NCI-H1092 (cell line): ENCODE measurements around the gene PPFIBP1.
"Not testable (repeated sequence)": the region's sequence is repeated elsewhere in the genome, so short reads cannot be mapped to it uniquely, and the experiment has no call there.

Experiments
- DNase-seq: peaks from one replicate; lab custom pipeline; 2025; lab: John Stamatoyannopoulos, UW

Gene PPFIBP1

DNA sequence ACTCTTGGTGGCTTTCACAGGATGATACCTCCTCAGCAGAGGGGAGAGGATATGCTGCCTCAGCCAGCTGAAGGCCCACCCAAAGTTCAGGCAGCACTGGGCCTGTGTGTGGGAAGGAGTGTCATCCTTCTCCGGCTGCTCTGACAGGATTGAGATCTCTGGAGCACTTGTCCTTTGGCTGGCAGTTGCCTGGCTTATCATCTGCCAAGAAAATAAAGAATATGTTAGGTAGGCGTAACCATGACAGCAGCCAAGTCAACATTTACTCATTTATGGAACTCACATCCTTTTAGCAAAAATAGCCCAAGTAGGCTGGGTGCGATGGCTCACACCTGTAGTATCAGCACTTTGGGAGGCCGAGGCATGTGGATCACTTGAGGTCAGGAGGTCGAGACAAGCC lies 68.5 kb downstream of the PPFIBP1 start:
- DNase-seq, result no peak

DNA sequence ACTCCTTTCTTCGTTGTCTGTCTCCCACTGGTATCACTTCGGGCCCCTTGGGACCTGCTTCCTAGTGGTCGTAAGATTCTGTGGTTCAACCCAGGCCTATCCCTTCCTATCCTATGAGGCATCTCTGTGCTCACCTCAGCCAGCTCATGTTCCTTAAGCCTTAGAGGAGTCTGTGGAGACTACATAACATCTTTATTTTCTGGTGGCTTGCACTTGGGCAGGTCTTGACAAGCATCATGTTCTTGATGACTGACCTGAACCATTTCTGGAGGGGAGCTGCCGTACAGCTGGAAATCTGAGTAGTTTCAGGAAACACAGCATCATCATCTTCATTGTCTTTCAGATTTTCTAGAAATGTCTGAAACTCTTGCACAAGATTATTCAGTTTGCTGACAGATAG lies 69.3 kb downstream of the PPFIBP1 start:
- no peak for DNase-seq

DNA sequence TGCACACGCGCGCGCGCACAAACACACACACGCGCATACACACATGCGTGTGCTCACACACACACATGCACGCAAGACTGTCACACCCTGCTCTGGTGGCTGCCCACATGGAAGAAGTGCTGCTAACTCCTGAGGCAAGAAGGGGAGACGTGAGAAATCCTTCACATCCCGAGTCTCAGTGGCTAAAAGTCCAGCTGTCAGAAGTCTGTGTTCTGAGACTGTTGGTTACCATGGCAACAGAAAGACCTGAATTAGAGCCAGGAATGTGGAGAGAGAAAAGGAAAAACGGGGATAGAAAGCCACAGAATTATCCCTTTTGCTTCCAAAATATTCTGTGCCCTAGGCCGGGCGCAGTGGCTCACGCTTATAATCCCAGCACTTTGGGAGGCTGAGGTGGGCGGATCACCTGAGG lies 71.2 kb downstream of the PPFIBP1 start:
- DNase-seq, result no peak

DNA sequence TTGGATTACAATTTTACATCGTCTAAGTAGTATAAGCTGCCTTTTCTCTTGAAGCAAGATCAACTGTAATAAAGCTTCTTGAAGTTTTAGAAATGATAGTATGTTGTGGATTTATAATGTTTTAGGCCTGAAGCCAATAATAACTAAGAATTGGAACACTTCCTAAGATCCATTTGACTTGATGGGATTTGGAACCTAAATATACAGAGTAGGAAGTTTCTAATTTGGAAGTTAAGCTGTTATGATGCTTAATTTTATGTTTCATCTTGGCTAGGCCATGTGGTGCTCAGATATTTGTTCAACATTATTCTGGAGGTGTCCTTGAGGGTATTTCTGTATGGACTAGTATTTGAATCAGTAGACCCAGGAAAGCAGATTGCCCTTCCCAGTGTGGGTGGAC lies 74.9 kb downstream of the PPFIBP1 start:
- not testable (repeated sequence) for DNase-seq

DNA sequence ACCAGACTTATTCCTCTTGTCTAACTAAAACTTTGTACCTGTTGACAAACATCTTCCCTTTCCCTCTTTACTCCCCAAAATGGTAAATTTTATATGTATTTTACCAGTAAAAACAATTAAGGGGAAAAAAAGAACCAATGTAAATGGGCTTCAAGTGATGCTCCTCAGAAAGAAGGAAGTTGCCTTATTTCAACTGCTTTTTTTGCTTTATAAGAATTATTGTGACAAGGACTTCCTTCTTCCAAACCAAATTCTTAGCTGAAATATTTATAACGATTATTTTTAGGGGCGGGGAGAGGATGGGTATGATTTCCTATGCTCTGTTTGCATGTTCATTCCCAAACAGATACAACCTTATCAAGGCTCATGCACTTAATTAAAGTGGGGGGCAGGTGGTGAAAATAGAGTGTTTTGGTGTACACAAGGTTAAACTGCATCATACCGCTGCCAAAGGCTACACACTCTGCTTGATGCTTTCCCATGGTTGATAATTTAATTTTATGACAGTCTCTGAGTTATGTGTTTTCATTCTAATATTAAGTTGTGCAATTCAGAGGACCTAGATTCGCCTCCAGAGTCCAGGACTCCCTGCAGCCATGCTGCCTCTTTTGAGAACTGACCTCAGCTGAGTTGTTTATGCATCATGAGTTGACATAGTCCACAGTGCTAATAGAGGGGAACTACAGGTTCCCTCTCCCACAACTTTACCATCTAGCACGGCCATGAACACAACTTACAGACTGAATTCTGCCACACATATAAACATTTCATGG lies 77.2 kb downstream of the PPFIBP1 start:
- DNase-seq, result not testable (repeated sequence)

DNA sequence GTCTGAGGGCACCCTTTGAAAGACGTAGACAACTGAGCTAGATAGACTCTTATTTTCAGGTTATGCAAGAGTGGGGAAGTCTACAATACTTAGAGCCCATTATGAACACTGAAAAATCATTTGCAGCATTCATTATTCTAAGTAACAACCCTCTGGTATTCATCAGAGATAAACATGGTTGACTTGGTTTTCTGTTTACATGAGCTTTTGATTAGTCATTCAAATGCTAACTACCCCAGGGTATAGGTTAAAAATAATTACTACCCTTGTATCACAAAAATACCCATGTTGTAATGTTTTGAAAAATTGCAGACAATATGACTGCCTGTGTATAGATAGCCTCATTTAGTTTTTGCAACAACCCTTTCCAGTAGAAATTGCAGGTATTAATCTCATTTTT lies 78.5 kb downstream of the PPFIBP1 start:
- no peak for DNase-seq

DNA sequence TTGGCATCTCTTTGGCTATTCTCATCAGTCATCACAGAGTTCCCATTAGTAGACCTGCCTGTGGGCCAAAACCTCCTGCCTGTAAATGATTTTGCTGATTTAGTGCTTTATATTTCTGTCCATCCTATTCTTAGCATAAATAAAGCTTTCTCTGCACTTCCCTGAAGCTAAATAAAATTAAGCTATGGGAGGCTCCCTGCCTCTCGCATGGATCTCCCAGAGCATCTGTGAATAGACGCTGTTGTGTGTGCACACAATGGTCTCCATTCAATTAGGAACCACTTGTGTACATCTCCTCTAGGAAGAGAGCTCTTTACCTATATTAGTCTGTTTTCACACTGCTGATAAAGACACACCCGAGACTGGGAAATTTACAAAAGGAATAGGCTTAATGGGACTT lies 80.4 kb downstream of the PPFIBP1 start:
- no peak for DNase-seq

DNA sequence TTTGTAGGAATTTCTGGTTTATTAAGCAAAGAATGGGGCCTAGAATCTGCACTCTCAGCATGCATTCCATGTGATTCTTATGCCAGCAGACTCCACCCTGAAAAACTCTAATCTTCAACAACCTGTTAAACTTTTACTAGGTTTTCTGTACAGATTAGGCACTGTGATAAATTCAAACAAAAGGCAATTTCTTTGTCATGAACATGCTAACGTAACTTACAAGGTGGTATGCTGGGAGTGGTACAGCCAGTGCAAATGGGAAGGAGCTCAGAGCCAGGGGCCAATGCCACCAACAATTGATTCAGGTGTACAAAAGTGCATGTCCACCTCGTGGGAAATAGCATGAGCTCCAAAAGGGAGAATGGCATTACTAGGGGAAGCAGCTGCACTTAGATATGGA lies 83.0 kb downstream of the PPFIBP1 start:
- DNase-seq, result no peak

DNA sequence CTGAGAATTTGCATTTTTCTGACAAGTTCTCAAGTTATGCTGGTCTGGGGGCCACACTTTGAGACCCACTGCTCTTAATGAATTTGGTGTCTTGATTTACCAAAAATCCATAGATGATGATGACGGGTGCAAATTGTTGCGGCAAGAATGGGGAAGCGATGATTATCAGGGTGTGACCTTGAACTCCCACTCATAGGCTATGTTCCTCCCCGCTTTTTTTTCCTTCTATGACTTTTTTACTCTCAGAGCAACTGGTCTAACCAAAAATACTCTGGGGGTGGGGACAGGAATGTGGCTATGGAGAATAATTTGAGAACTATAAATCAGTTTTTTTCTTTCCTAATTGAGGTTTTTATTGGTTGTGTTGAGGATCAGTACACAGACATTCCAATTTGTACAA lies 83.6 kb downstream of the PPFIBP1 start:
- no peak for DNase-seq

DNA sequence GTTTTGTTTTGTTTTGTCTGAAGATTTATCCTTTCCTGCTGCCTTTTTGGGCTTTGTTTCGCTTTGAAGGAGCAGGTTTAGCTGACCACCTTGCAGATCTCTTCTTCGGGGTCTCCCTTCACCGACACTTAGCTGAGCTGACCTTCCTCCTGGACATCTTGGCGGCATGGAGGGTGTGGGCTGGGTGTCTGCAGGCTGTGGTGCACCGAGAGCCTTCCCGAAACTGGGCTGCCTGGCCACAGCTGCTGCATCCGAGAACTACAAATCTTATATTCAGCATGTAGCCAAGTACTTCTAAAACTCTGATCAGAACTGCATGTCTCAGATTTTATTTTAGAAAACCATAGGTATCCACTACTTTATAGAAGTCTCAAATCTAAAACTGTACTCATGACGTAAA lies 84.9 kb downstream of the PPFIBP1 start:
- no peak for DNase-seq

DNA sequence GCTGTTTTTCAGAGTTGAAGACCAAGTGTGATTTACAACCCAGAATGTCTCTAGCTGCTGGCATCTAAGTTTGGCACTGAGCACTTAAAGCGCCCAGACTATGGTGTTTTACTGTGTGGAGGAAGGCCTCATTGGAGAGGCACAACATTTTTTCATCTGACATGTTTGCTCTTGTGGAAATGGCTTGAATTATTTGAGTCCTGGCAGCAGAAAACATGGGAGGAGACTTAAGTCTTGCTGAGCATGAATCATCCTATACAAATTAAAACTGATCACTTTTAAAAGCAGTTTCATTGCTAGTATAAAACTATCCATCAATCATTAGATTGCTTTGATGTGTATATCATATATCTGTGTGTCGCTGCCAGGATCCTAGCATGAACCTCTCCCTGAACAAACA lies 86.4 kb downstream of the PPFIBP1 start:
- DNase-seq, result no peak

DNA sequence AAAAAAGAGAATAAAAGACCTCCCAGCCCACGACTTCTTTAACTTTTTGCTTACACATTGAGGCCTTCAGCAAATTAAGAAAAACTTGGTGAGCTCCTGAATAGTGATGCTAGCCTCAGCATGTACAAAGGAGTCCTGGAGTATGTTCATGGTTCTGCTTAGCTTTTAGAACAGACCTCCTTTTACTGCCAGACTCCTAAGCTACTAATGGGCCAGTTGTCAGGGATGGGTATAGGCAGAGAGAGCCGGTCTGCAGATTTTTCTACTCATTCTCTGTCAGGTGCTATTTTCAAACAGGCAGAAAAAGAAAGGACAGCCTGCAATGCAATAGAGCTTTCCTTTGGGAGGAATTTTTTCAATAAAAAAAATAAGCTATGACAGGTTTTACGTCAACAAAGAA lies 90.4 kb downstream of the PPFIBP1 start:
- no peak for DNase-seq

DNA sequence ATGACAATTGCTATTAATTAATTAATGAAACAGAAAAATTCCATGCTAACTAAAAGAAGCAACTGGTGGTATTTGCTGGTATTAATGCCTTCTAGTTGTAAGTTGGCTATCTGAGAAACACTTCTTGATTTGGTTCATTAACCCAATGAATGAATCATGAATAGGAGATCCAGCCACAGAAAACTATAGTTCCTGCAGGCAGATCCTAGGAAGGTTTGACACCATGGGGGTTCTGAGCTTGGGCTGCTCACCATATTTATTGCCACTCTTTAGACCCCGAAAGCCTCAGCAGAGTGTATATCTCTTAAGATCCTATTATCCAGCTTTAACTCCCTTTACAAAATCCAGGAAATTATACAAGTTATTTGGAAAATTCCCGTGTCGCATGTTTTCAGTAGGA lies 90.9 kb downstream of the PPFIBP1 start:
- DNase-seq, result no peak

DNA sequence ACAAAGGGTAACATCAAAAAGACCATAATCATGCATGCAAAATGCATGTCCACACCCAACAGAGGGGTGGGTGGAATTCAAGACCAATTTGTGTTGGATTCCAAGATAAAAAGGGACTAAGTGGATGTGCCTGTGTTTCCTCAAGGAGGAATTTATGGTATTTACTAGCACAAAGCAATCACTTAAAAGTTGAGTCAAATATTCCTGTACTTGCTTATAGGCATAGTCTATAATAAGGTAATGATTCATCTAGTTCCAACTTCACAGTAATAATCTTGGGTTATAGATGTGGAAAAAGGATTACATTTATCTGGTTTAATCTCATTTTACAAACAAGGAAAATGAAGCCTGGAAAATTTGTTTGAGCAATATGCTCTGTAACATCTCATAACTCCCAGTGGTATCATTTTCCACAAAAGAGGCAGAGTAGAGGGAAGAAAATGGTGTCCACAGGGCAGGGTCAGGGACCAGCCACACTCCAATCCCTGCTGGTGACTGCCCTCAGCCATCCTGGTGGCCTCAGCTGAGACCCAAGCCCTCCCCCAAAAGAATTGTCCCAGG lies 91.4 kb downstream of the PPFIBP1 start:
- DNase-seq, result no peak

DNA sequence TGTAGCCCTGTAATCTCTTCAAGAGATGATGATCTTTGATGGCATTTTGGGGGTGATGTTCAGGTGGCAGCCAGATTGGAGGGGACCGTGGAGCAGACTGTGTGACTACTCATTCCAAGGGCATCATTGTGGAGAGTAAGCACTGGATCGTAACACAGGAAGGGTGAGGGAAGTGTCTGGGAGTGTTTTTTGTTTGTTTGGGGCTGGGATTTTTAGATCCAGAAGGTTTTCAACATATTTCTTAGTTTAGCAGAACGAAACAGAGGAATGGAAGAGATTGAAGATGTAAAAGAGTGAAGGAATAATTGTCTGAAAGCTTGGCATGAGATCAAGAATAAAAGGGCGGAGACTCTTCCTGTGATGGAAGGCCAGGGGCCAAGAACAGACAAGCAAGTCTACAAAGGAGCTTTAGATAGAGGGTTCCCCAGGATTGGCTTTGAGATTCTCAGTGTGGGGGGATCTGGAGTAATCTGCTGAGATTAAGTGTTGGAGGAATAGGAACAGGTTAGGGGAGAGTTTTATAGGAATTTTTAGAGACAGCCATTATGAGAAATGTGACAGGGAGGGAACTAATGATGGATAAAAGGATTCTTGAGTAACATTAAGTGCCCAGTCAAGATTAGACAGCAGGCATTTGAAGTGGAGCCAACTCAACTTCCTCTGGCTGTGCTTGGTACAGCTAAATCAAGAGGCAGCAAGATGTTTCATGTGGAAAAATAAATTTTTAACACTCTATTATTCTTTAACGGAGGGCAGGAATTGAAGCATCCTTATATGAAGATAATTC lies 92.5 kb downstream of the PPFIBP1 start:
- no peak for DNase-seq

DNA sequence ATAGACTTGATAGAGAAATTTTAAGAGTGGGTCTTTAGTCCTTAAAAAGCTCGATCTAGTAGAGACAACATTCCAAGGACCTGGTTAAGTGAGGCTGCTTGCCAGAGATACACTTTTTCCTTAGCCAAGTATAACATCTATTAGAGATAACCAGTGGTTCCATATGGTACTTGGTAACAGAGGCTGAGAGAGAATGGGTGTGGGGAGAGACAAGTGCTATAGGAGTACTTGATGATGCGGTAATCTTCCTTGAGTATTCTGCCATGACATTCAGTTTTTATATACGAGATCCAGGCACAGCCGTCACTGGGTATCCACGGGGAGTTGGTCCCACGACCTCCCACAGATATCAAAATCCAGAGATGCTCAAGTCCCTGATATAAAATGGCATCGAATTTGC lies 94.8 kb downstream of the PPFIBP1 start:
- DNase-seq, result no peak

DNA sequence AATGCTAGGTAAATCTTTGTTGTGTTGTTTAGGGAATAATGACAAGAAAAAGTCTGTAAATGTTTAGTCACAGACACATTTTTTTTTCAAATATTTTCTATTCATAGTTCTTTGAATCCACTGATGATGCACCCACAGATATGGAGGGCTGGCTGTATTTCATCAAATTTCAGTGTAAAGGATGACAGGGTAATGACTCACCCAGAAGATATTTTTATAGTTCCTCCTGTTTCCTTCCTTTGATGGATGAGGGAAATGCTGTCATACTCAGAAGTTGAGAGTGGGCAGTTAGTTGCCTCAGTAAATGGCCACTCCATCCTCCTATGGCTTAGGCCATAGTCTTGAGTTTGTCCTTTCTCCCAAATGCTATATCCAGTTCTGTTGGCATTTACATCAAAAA lies 95.3 kb downstream of the PPFIBP1 start:
- no peak for DNase-seq

DNA sequence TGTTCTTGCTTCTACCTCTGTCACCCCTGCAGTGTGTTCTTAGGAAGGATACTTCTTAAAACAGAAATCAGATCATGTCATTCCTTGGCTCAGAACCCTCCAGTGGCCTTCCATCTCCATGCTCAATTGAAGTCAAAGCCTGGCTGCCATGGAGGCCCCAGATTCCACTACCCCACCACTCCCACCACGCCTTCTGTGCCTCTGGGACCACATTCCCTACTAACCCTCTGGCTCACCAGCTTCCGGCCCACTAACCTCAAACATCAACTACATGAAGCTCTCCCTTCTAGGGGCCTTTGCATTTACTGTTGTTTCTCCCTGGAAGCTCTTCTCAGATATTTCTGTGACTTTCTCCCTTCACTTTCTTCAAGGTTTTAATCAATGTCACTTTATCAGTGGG lies 96.1 kb downstream of the PPFIBP1 start:
- DNase-seq, result no peak

DNA sequence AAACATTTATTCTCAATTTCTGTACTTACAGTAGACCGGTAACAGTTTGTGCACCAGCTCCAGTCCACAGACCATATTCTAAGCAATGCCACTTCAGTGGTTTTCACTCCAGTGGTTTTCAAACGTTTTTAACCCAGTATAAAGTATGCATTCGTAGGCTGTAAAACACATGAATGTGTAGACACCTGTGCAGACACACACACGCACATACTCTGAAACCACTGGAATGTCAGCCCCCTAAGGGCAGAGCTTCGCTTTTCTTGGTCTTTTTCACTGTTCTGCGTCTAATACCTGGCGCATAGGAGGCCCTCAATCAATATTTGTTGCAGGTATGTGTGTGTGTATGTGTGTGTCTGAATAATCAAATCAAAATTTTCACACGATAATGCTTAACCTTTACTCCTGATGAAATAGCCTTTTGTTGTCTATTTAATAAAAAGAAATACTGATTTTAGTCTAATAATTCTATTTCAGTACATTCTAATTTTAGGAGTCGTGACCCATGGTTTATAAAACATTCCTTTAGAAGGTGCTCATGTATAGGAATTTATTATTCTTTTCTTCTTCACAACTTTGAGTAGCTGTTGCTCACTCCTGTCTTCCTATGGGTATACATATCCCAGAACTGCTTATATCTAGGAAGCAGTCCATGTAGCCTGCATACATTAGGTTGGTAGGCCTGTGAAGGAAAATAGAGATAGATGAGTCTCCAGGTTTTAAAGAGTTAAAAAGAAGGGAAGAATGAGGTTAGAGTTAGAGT lies 98.6 kb downstream of the PPFIBP1 start:
- DNase-seq, result no peak

DNA sequence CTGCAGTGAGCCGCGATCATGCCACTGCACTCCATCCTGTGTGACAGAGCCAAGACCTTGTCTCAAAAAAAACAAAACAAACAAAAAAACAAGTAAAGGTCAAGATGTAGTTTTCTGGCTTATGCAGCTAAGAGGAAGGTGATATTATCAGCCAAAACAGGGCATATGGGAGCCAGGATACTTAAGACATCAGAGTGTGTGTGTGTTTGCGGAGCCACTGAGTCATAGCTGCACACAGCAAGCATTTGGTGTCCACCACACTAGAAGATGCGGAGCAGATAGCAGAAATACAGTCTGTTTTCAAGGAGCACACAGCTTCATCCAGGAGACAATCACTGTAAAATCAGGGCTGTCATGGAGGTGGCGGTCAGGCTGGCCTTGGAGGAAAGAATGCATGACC lies 99.6 kb downstream of the PPFIBP1 start:
- DNase-seq, result no peak

DNA sequence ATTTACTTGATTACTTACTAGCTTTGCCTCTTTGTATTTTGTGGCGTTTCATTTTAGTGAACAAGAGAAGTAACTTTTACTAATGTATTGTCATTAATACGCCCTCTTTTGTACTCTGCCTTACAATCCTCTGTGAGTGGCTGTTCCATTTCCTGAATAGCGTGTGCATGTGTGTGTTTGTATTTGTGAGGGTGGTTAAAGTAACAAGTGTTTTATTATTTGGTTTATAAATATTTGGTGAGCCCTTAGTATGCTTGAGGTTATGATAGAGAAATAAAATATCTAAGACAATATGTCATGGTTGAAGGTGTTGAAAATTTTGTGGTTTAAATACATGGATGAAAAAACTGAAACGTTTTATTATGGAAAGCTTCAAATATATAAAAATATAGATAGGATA lies 100.6 kb downstream of the PPFIBP1 start:
- no peak for DNase-seq

DNA sequence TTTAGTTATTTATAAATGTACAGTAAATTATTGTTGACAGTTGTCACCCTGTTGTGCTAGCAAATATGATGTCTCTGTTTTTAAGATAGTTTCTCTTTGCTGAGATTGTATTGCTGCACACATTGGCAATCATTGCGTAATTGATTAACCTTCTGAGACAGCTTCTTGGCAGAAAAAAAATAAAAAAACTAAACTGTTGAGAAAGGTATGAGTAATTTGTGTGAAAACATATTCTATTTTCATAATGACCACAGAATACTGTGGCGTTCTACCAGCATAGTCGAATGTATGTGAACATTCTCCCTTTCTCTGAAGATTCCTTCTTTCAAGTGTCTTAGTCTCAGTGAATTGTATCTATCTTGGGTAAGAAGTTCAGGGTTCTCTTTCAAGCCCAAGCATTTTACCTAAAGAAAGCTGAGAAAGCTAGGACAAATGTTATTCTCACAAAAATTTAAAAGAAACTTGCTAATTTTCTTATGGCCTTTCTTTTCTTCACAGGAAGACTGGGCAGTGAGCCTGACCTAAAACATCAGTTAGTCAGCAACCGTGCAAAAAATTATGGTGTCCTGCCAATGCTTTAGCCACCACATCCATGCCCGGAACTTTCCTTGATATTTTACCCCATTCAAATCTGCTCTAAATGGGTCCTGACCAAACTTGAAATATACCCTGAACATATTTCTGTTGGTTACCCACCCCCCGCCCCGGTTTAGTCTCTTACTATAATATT lies 103.3 kb downstream of the PPFIBP1 start:
- no peak for DNase-seq
